NCI-H460 (cell line): ENCODE measurements around the gene VWA5B1. TPM values are rescaled to one million over a fixed set of nuclear protein-coding genes. Genes with fewer than 3 reads are reported as not detected.
A peak's percentile ranks its signal among the peaks of the same experiment; 100 is the strongest.

ENCODE experiments used
- DNase-seq: peaks from one replicate; pipeline ENCODE4 v3.0.0-alpha.2; 2016; ENCODE audit warnings: low read depth; ENCODE audit errors: extremely low read depth
- total RNA-seq: library from RNA; depleted of rRNA; stranded (reverse); fragments of >200 nt; shearing (Covaris generic); gene quantifications from 2 replicates; pipeline ENCODE4 v1.2.3, GENCODE V29; 2014

The VWA5B1 gene
- total RNA-seq, 1 experiment from 2014 or later: not detected

GRCh38 chr1:20365421-20366055 is 74.9 kb downstream of the VWA5B1 start:
- no peak for DNase-seq

- DNase-seq: no peak
Observed at GRCh38 chr1:20366056-20366462, 75.4 kb downstream of the VWA5B1 start.

GRCh38 chr1:20366463-20367115 is 75.9 kb downstream of the VWA5B1 start:
- no peak for DNase-seq

GRCh38 chr1:20367116-20367585 is 76.5 kb downstream of the VWA5B1 start:
- peak; percentile 38 for DNase-seq

GRCh38 chr1:20367626-20368025 is 77.0 kb downstream of the VWA5B1 start:
- no peak for DNase-seq

GRCh38 chr1:20368866-20369470 is 78.3 kb downstream of the VWA5B1 start:
- no peak for DNase-seq

GRCh38 chr1:20370698-20371097 is 80.0 kb downstream of the VWA5B1 start:
- DNase-seq: no peak

GRCh38 chr1:20371411-20371810 is 80.7 kb downstream of the VWA5B1 start:
- DNase-seq: no peak

- no peak for DNase-seq
Observed at GRCh38 chr1:20371883-20372282, 81.2 kb downstream of the VWA5B1 start.

GRCh38 chr1:20372676-20373075 is 82.0 kb downstream of the VWA5B1 start:
- no peak for DNase-seq

- no peak for DNase-seq
Observed at GRCh38 chr1:20373286-20373685, 82.6 kb downstream of the VWA5B1 start.

GRCh38 chr1:20373764-20374163 is 83.1 kb downstream of the VWA5B1 start:
- no peak for DNase-seq

- no peak for DNase-seq
Observed at GRCh38 chr1:20375563-20375962, 84.9 kb downstream of the VWA5B1 start.

GRCh38 chr1:20376171-20376570 is 85.5 kb downstream of the VWA5B1 start:
- no peak for DNase-seq

GRCh38 chr1:20376880-20377494 is 86.3 kb downstream of the VWA5B1 start:
- peak; percentile 6 for DNase-seq

GRCh38 chr1:20377516-20378270 is 87.0 kb downstream of the VWA5B1 start:
- DNase-seq: no peak

- no peak for DNase-seq
Observed at GRCh38 chr1:20379075-20379474, 88.4 kb downstream of the VWA5B1 start.

- no peak for DNase-seq
Observed at GRCh38 chr1:20380175-20380574, 89.5 kb downstream of the VWA5B1 start.

- DNase-seq: no peak
Observed at GRCh38 chr1:20380616-20381035, 90.0 kb downstream of the VWA5B1 start.

- DNase-seq: no peak
Observed at GRCh38 chr1:20381045-20381641, 90.5 kb downstream of the VWA5B1 start.
